Tibial artery (tissue), 4 donors: ENCODE measurements around the gene TFDP1.
A peak's percentile ranks its signal among the peaks of the same experiment; 100 is the strongest.

Experiments used
- DNase-seq, 2 donors: peaks; one replicate each; pipeline ENCODE4 v3.0.0-alpha.2; 2019
- H3K27ac ChIP-seq, 2 donors: fragments of 200-600 bp; sonication (generic) in 1 of 2; 1 replicate in 1 of 2; 2 replicates in 1 of 2; pipeline ENCODE4 v1.5.1; 2018 to 2019; ENCODE audit warnings: mild to moderate bottlenecking in 1 of 2
- H3K27me3 ChIP-seq, 2 donors: fragments of 200-600 bp; sonication (generic) in 1 of 2; one replicate each; pipeline versions ENCODE4 v1.5.1 to v1.6.0; 2016 to 2019
- H3K36me3 ChIP-seq, 3 donors: fragments of 200-600 bp; sonication (generic) in 2 of 3; one replicate each; pipeline ENCODE4 v1.5.1; 2016 to 2019; ENCODE audit warnings: mild to moderate bottlenecking in 2 of 3
- H3K4me1 ChIP-seq, 4 donors: fragments of 200-600 bp; sonication (generic) in 2 of 4; 1 replicate in 3 of 4; 2 replicates in 1 of 4; pipeline ENCODE4 v1.5.1; 2016 to 2019
- H3K4me3 ChIP-seq, 2 donors: fragments of 200-600 bp; sonication (generic) in 1 of 2; 1 replicate in 1 of 2; 2 replicates in 1 of 2; pipeline ENCODE4 v1.5.1; 2018 to 2019; ENCODE audit warnings: mild to moderate bottlenecking in 2 of 2
- H3K9me3 ChIP-seq, 3 donors: fragments of 200-600 bp; sonication (generic) in 1 of 3; one replicate each; pipeline ENCODE4 v1.5.1; 2016 to 2019
- intact Hi-C: fragments of 100-400 bp; cut with DNase I; formaldehyde crosslinking; loops from one replicate; pipeline ENCODE4 v1.15.0; 2023; ENCODE audit warnings: low total_unique reads
- TF ChIP-seq, protein P1 (sequence below), 2 experiments: fragments of 200-600 bp in 1 of 2; fragments of 450-650 bp in 1 of 2; IDR thresholded peaks; one replicate each; pipeline ENCODE4 v1.5.1; 2017 to 2019; ENCODE audit warnings: antibody characterized with exemption in 2 of 2, mild to moderate bottlenecking in 1 of 2, moderate library complexity in 1 of 2

TFDP1 gene

DNA sequence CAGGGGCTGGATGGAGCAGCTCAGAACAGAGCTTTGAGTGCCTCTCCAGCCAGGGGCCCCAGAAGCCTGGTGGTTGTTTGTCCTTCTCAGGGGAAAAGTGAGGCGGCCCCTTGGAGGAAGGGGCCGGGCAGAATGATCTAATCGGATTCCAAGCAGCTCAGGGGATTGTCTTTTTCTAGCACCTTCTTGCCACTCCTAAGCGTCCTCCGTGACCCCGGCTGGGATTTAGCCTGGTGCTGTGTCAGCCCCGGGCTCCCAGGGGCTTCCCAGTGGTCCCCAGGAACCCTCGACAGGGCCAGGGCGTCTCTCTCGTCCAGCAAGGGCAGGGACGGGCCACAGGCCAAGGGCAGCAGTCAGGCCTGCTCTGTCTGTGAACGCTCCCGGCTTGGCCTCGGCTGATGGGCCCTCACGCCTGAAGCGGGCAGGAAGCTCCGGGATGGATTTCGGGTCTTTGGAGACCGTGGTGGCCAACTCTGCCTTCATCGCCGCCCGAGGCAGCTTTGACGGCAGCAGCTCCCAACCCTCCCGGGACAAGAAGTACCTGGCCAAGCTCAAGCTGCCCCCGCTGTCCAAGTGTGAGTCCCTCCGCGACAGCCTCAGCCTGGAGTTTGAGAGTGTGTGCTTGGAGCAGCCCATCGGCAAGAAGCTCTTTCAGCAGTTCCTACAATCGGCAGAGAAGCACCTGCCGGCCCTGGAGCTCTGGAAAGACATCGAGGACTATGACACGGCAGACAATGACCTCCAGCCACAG, 82.6 kb downstream of the TFDP1 start, which contains the start of gene GRK1:
Gene GRK1, plus strand, starts transcription at position 269 of the 751 bp plus-strand sequence. Its CDS starts 168 bp downstream, at position 437.
- Histone ChIP-seq H3K4me3 (no peak within 1 kb of the TSS), H3K36me3 (no peaks in the 10 kb centered on the region), H3K4me1 (no peaks in the 10 kb centered on the region), H3K9me3 (no peaks in the 10 kb centered on the region), H3K27me3 (peaks cover 0 to 13% of the 10 kb centered on the region in 2 donors), H3K27ac (no peak within 1 kb of the TSS)
- DNase-seq, result peak; percentile 18 to 63
- TF ChIP-seq, protein P1, sequence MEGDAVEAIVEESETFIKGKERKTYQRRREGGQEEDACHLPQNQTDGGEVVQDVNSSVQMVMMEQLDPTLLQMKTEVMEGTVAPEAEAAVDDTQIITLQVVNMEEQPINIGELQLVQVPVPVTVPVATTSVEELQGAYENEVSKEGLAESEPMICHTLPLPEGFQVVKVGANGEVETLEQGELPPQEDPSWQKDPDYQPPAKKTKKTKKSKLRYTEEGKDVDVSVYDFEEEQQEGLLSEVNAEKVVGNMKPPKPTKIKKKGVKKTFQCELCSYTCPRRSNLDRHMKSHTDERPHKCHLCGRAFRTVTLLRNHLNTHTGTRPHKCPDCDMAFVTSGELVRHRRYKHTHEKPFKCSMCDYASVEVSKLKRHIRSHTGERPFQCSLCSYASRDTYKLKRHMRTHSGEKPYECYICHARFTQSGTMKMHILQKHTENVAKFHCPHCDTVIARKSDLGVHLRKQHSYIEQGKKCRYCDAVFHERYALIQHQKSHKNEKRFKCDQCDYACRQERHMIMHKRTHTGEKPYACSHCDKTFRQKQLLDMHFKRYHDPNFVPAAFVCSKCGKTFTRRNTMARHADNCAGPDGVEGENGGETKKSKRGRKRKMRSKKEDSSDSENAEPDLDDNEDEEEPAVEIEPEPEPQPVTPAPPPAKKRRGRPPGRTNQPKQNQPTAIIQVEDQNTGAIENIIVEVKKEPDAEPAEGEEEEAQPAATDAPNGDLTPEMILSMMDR (IDR thresholded peaks at IDR 0.05), result no peak
- intact Hi-C loops, result no loop called here

DNA sequence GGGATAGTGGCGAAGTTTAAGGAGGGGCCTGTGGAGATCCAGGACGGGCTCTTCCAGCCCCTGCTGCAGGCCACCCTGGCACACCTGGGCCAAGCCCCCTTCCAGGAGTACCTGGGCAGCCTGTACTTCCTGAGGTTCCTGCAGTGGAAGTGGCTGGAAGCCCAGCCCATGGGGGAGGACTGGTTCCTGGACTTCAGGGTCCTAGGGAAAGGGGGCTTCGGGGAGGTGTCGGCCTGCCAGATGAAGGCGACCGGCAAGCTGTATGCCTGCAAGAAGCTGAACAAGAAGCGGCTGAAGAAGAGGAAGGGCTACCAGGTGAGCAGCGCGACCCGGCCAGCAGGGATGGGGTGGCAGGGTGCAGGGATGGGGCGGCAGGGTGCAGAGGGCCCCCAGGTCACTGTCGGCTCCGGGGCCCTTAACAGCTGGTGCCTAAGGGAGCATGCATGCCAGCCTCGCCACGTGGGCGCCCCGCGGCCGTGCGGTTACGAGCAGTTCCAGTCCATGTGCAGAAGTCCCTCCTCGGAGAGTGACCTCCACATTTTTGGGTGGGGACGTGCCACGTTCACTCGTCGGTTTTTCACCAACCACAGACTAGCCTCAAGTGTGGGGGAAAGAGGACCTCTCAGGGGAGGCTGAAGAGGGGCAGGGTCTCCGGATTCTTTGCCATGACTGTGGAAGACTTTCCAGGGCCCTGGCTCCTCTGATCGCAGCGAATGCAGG, 83.4 kb downstream of the TFDP1 start:
- H3K4me3 ChIP-seq, result no peak overlapping the region
- DNase-seq, result peak; percentile 13 to 59

DNA sequence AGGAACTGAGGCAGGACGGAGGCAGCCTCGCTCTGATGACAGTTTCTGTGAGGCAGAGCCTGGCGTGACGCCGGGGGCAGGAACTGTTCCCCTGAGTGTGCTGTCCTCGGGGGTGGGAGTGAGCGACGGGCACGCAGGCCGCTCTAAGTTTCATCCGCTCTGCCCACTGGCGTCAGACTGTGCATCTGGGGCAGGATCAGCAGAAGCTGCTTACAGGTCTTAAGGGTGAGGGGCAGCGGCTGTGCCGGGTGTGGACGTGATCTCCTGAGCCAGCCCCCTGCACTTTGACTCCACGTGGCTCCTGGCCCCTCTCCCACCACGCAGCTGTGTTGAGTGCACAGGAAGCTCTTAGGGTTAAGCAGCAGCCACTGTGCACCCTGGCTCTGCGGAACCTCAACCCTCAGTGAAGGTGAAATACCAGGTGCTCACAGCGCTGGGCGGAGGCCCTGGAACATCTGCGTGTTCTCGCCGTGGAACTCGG, 84.0 kb downstream of the TFDP1 start:
- intact Hi-C loops, result no loop called here
- peaks cover 0 to 13% of the 10 kb centered on the region in 2 donors for H3K27me3 ChIP-seq
- no peaks in the 10 kb centered on the region for H3K9me3 ChIP-seq
- H3K36me3 ChIP-seq, result no peaks in the 10 kb centered on the region
- H3K4me1 ChIP-seq, result no peaks in the 10 kb centered on the region
- H3K4me3 ChIP-seq, result no peak overlapping the region
- no peak overlapping the region for H3K27ac ChIP-seq
- TF ChIP-seq, protein P1 (IDR thresholded peaks at IDR 0.05), result no peak
- peak; percentile 13 to 46 for DNase-seq

More for the DNA sequence above, 83.4 kb downstream of the TFDP1 start:
- Histone ChIP-seq H3K9me3 (no peaks in the 10 kb centered on the region), H3K36me3 (no peaks in the 10 kb centered on the region), H3K27ac (no peak overlapping the region), H3K27me3 (peaks cover 0 to 13% of the 10 kb centered on the region in 2 donors), H3K4me1 (no peaks in the 10 kb centered on the region)
- TF ChIP-seq, protein P1 (IDR thresholded peaks at IDR 0.05), result no peak
- intact Hi-C loops, result no loop called here

DNA sequence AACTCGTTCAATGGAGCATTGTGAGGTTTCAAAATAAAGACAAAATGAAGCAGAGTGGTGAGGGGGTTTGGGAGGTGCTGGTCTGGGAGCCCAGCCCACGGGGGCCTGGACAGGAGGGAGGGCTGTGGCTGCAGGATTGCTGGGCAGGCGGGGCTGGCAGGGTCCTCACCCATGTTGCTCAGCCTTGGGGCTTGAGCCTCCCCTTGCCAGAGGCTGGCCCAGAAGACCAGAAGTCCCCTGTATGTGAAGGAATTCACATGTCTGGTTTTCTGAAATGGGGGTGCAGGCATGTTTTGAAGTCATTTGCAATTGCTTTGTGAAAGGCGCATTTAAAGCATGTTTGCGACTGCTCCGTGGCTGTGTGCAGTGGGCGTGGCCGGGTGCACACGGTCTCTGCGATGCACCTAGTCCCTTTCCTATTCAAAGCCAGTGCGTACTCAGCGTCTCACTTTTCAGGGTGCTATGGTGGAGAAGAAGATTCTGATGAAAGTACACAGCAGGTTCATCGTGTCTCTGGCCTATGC, 84.7 kb downstream of the TFDP1 start:
- Histone ChIP-seq H3K27ac (no peak overlapping the region), H3K36me3 (no peaks in the 10 kb centered on the region), H3K9me3 (no peaks in the 10 kb centered on the region), H3K4me1 (no peaks in the 10 kb centered on the region), H3K4me3 (no peak overlapping the region), H3K27me3 (peaks cover 0 to 13% of the 10 kb centered on the region in 2 donors)
- intact Hi-C loops, result no loop called here
- DNase-seq, result peak in 1 of 2 donors; percentile 48
- TF ChIP-seq, protein P1 (IDR thresholded peaks at IDR 0.05), result no peak

DNA sequence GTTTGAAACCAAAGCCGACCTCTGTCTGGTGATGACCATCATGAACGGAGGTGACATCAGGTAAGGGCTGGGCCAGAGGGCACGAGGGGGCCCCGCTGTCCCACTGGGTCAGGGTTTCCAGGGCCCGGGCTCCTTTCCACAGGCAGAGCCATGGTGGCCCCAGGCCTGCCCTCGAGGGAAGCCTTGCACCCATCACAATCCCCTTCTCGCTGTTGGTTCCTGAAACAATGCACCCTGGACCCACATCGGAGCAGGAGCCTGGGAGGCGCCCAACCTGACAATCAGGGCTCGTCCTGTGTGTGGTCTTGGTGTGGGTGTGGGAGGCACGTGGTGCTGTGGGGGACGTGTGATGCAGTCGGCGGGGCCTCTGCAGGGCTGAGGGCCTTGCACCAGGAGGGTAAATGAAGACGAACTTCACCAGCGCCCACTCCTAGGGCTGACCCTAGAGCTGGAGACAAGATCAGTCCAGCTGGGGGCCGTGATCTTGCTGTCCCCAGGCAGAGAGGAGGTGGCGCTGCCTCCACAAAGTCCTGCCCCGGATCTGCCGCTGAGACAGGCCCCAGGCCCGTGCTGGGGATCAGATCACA, 85.3 kb downstream of the TFDP1 start:
- Histone ChIP-seq H3K27ac (no peak overlapping the region), H3K27me3 (peaks cover 0 to 13% of the 10 kb centered on the region in 2 donors), H3K36me3 (no peaks in the 10 kb centered on the region), H3K4me1 (no peaks in the 10 kb centered on the region), H3K9me3 (no peaks in the 10 kb centered on the region), H3K4me3 (no peak overlapping the region)
- TF ChIP-seq, protein P1 (IDR thresholded peaks at IDR 0.05), result no peak
- DNase-seq, result peak; percentile 13 to 50
- intact Hi-C loops, result no loop called here
